Endothelial cell of umbilical vein (primary cell): ENCODE measurements around the gene ZNF814. TPM values are rescaled to one million over a fixed set of nuclear protein-coding genes. Genes with fewer than 3 reads are reported as not detected.
A peak's percentile ranks its signal among the peaks of the same experiment; 100 is the strongest.

Source experiments
- BruUV-seq: library from RNA; stranded (reverse); fragments of 400-500 nt; replicated peaks from 2 replicates; lab custom pipeline; 2021; lab: Mats Ljungman, UMichigan
- CTCF ChIA-PET: fragments of 300-600, 350-600 bp; sonication (Branson Sonifier 250); formaldehyde crosslinking; loops from one replicate; lab custom pipeline; 2021; ENCODE audit warnings: antibody characterized with exemption, inconsistent platforms; lab: Charles Lee
- POLR2A ChIA-PET: fragments of 300-600, 350-600 bp; sonication (Branson Sonifier 250); formaldehyde crosslinking; loops from one replicate; lab custom pipeline; 2021; ENCODE audit warnings: antibody characterized with exemption, inconsistent platforms; lab: Charles Lee
- DNase-seq: peaks from one replicate; pipeline ENCODE4 v3.0.0-alpha.2; 2011; ENCODE audit warnings: low read depth, low spot score
- FAIRE-seq: peaks from 2 replicates; lab custom pipeline; 2011; peaks lifted over from hg19 to GRCh38; lab: Jason Lieb, UNC
- H2AFZ ChIP-seq: 2 replicates; pipeline ENCODE4 v1.6.0; 2012; ENCODE audit warnings: low read depth, low read length, control low read depth, inconsistent platforms
- H3K27ac ChIP-seq: 2 replicates; pipeline ENCODE4 v1.5.1; 2011; ENCODE audit warnings: low read depth, mild to moderate bottlenecking, control low read depth, low read length, moderate library complexity; ENCODE audit not compliant: insufficient read depth
- H3K27me3 ChIP-seq, 2 experiments: 2 replicates each; pipeline versions ENCODE4 v1.6.0 to v1.6.1; 2011; ENCODE audit warnings: low read length in 2 of 2, mixed read lengths in 1 of 2; ENCODE audit not compliant: control insufficient read depth in 2 of 2, insufficient read depth in 2 of 2
- H3K36me3 ChIP-seq, 2 experiments: 2 replicates in 1 of 2; 3 replicates in 1 of 2; pipeline ENCODE4 v1.5.1; 2011; ENCODE audit warnings: low read length in 2 of 2, mild to moderate bottlenecking in 1 of 2, moderate library complexity in 1 of 2; ENCODE audit not compliant: control insufficient read depth in 2 of 2, insufficient read depth in 2 of 2; ENCODE audit errors: extremely low read depth in 1 of 2
- H3K4me1 ChIP-seq: 3 replicates; pipeline ENCODE4 v1.5.1; 2011; ENCODE audit warnings: mild to moderate bottlenecking, low read length; ENCODE audit not compliant: control insufficient read depth, insufficient read depth; ENCODE audit errors: extremely low read depth
- H3K4me2 ChIP-seq: 2 replicates; pipeline ENCODE4 v1.6.1; 2011; ENCODE audit warnings: low read length, control low read depth, mixed read lengths; ENCODE audit not compliant: insufficient read depth
- H3K4me3 ChIP-seq, 3 experiments: fragments of 200-600 bp in 1 of 3; sonication (generic), shearing (Covaris generic) in 1 of 3; replicated peaks in 1 of 3; 2 replicates each; pipeline ENCODE4 v1.5.1; 2011 to 2016; ENCODE audit warnings: control low read depth in 3 of 3, low read length in 3 of 3, mild to moderate bottlenecking in 2 of 3, inconsistent platforms in 1 of 3, low read depth in 1 of 3, moderate library complexity in 1 of 3; ENCODE audit not compliant: insufficient read depth in 1 of 3
- H3K79me2 ChIP-seq: 2 replicates; pipeline ENCODE4 v1.6.0; 2012; ENCODE audit warnings: low read length, inconsistent platforms; ENCODE audit not compliant: control insufficient read depth, insufficient read depth
- H3K9ac ChIP-seq: replicated peaks from 2 replicates; pipeline ENCODE3; 2011; ENCODE audit warnings: low read length, control low read depth; ENCODE audit not compliant: insufficient read depth; ENCODE audit errors: extremely low read depth
- H3K9me1 ChIP-seq: replicated peaks from 3 replicates; pipeline ENCODE4 v1.6.0; 2011; ENCODE audit warnings: mild to moderate bottlenecking, low read length; ENCODE audit not compliant: control insufficient read depth, insufficient read depth; ENCODE audit errors: extremely low read depth
- H3K9me3 ChIP-seq: replicated peaks from 2 replicates; pipeline ENCODE4 v1.5.1; 2012; ENCODE audit warnings: low read length, inconsistent platforms; ENCODE audit not compliant: control insufficient read depth, insufficient read depth
- H4K20me1 ChIP-seq: replicated peaks from 2 replicates; pipeline ENCODE3; 2011; ENCODE audit warnings: mild to moderate bottlenecking, low read length; ENCODE audit not compliant: control insufficient read depth, insufficient read depth; ENCODE audit errors: extremely low read depth
- EZH2 ChIP-seq: IDR thresholded peaks from 2 replicates; pipeline ENCODE4 v1.6.1; 2012; ENCODE audit warnings: borderline replicate concordance, low read depth, mild to moderate bottlenecking, moderate library complexity, low read length, inconsistent platforms; ENCODE audit not compliant: severe bottlenecking
- FOS ChIP-seq: IDR thresholded peaks from 2 replicates; pipeline ENCODE4 v1.6.1; 2011; ENCODE audit warnings: mild to moderate bottlenecking, low read length, moderate library complexity, borderline replicate concordance; ENCODE audit not compliant: insufficient read depth
- GATA2 ChIP-seq: IDR thresholded peaks from 2 replicates; pipeline ENCODE4 v1.7.0; 2011; ENCODE audit warnings: low read depth, mild to moderate bottlenecking, moderate library complexity, mixed read lengths, low read length; ENCODE audit not compliant: insufficient read length, insufficient read depth
- JUN ChIP-seq: IDR thresholded peaks from 2 replicates; pipeline ENCODE4 v1.6.1; 2011; ENCODE audit warnings: borderline replicate concordance, low read depth; ENCODE audit not compliant: insufficient read length, insufficient read depth
- MYC ChIP-seq: IDR thresholded peaks from one replicate; pipeline ENCODE4 v1.6.1; 2011; ENCODE audit warnings: mild to moderate bottlenecking, low read depth, low read length
- POLR2A ChIP-seq: IDR thresholded peaks from 2 replicates; pipeline ENCODE4 v1.6.1; 2012; ENCODE audit warnings: low read depth, mild to moderate bottlenecking, control low read depth, low read length
- POLR2AphosphoS5 ChIP-seq: IDR thresholded peaks from 2 replicates; pipeline ENCODE4 v1.6.1; 2012; ENCODE audit warnings: low read depth, mild to moderate bottlenecking, control low read depth, low read length, moderate library complexity; ENCODE audit not compliant: insufficient read depth
- dilution Hi-C: fragments of 300-500 bp; cut with MboI; formaldehyde crosslinking; loops from one replicate; pipeline ENCODE4 v1.15.0; 2019; ENCODE audit warnings: low sequenced_read_pairs; ENCODE audit not compliant: extremely low pct_ligation_motif_present
- intact Hi-C: fragments of 100-400 bp; cut with micrococcal nuclease; formaldehyde crosslinking; loops from one replicate; pipeline ENCODE4 v1.10.0; 2022
- polyA plus RNA-seq, 4 experiments: library from polyadenylated mRNA; depleted of rRNA in 3 of 4; stranded (reverse) in 3 of 4; unstranded in 1 of 4; fragments of >200 nt; gene quantifications; 2 replicates each; pipeline versions ENCODE4 v1.2.1 to v1.2.3, GENCODE V29; 2011 to 2012; ENCODE audit warnings: missing spikeins in 1 of 4
- total RNA-seq: library from RNA; stranded (reverse); gene quantifications from 2 replicates; pipeline ENCODE4 v1.2.3, GENCODE V29; 2021
- TF ChIP-seq, protein P1 (sequence below): IDR thresholded peaks from 2 replicates; pipeline ENCODE4 v1.6.1; 2011; ENCODE audit not compliant: insufficient read depth, insufficient read length
- TF ChIP-seq, protein P2 (sequence below), 2 donors: IDR thresholded peaks; 1 replicate in 1 of 2; 2 replicates in 1 of 2; pipeline ENCODE4 v1.5.1; 2011; ENCODE audit warnings: low read length in 2 of 2, mild to moderate bottlenecking in 2 of 2, moderate library complexity in 2 of 2, control low read depth in 1 of 2, inconsistent platforms in 1 of 2, low read depth in 1 of 2; ENCODE audit not compliant: insufficient read depth in 1 of 2; ENCODE audit errors: extremely low read depth in 1 of 2

ZNF814 gene
- total and polyA plus RNA-seq, 2 donors (not counting 3 experiments of a cell fraction or from before 2014, with no cell fraction given), result 5.7 to 7.9 TPM

DNA sequence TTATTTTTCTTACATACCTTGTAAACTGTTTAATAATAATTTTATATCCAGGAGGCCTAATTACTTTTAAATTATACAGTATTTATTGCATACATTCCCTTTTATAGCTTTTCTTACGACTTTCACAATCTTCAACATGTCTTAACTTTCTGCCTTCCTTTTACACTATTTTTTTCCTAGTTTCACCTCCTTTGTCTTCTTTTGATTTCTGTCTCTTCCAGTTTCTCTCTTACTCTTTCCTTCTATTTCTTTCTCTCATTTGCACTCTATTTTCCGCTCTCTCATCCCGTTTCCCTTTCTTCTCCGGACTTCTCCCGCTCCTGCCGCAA, 85.6 kb downstream of the ZNF814 start:
- H2AFZ ChIP-seq, result peak overlapping the region; percentile 63
- FAIRE-seq (no peak), DNase-seq (no peak)
- POLR2A ChIA-PET, result no interaction called here
- intact Hi-C loops, result loop anchor here (1.0 kb wide), 2 partner anchors 11 to 34 kb away; partner anchors contain the start of genes ZNF552 and ZNF586
- H3K27ac ChIP-seq, result peak overlapping the region; percentile 69
- peak overlapping the region; percentile 74 for H3K4me2 ChIP-seq
- H3K36me3 ChIP-seq, result peaks cover 3 to 5% of the 10 kb centered on the region in 2 experiments
- H3K79me2 ChIP-seq, result no peaks in the 10 kb centered on the region
- no peaks in the 10 kb centered on the region for H3K27me3 ChIP-seq
- H3K4me1 ChIP-seq, result peaks cover 26% of the 10 kb centered on the region
- no peaks in the 10 kb centered on the region for H4K20me1 ChIP-seq
- CTCF ChIA-PET, result interaction anchor here (1.0 to 3.1 kb wide), 2 partner anchors 12 to 16 kb away, joined by 3 to 8 read pairs; partner anchors contain the start of gene ZNF552
- no TSS peak for BruUV-seq
- H3K4me3 ChIP-seq, result peak overlapping the region; percentile 41 to 78 (median 47)
- dilution Hi-C loops, result no loop called here
- TF ChIP-seq POLR2AphosphoS5 (no peak), POLR2A (no peak), JUN (no peak), MYC (no peak), GATA2 (no peak), FOS (no peak), EZH2 (no peak)
- TF ChIP-seq, protein P1, sequence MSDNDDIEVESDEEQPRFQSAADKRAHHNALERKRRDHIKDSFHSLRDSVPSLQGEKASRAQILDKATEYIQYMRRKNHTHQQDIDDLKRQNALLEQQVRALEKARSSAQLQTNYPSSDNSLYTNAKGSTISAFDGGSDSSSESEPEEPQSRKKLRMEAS, result no peak
- TF ChIP-seq, protein P2, sequence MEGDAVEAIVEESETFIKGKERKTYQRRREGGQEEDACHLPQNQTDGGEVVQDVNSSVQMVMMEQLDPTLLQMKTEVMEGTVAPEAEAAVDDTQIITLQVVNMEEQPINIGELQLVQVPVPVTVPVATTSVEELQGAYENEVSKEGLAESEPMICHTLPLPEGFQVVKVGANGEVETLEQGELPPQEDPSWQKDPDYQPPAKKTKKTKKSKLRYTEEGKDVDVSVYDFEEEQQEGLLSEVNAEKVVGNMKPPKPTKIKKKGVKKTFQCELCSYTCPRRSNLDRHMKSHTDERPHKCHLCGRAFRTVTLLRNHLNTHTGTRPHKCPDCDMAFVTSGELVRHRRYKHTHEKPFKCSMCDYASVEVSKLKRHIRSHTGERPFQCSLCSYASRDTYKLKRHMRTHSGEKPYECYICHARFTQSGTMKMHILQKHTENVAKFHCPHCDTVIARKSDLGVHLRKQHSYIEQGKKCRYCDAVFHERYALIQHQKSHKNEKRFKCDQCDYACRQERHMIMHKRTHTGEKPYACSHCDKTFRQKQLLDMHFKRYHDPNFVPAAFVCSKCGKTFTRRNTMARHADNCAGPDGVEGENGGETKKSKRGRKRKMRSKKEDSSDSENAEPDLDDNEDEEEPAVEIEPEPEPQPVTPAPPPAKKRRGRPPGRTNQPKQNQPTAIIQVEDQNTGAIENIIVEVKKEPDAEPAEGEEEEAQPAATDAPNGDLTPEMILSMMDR (IDR thresholded peaks at IDR 0.05; ENCODE audit: extremely low read depth in 1 of 2, insufficient read depth in 1 of 2, low read depth in 1 of 2, low read length in 2 of 2), result no peak
- H3K9me3 ChIP-seq, result no peaks in the 10 kb centered on the region
- no peaks in the 10 kb centered on the region for H3K9me1 ChIP-seq
- peak overlapping the region; percentile 56 for H3K9ac ChIP-seq
